Measurements from ENCODE around the gene AP1S3.
"Not testable (repeated sequence)": the region's sequence is repeated elsewhere in the genome, so short reads cannot be mapped to it uniquely, and the experiment has no call there.

AP1S3 gene

GRCh38 chr2:223797811-223798721 is 39.3 kb downstream of the AP1S3 start:
- no peak for DNase-seq

- DNase-seq: no peak
Observed at GRCh38 chr2:223797037-223797436, 40.3 kb downstream of the AP1S3 start.

GRCh38 chr2:223789423-223789822 is 48.0 kb downstream of the AP1S3 start:
- DNase-seq: no peak

GRCh38 chr2:223788826-223789225 is 48.6 kb downstream of the AP1S3 start:
- no peak for DNase-seq

- DNase-seq: not testable (repeated sequence)
Observed at GRCh38 chr2:223788106-223788505, 49.3 kb downstream of the AP1S3 start.

GRCh38 chr2:223787358-223787757 is 50.0 kb downstream of the AP1S3 start:
- no peak for DNase-seq

GRCh38 chr2:223786943-223787342 is 50.4 kb downstream of the AP1S3 start:
- DNase-seq: no peak

- no peak for DNase-seq
Observed at GRCh38 chr2:223786236-223786635, 51.1 kb downstream of the AP1S3 start.

- DNase-seq: no peak
Observed at GRCh38 chr2:223784221-223784772, 53.1 kb downstream of the AP1S3 start.

GRCh38 chr2:223782629-223783028 is 54.8 kb downstream of the AP1S3 start:
- DNase-seq: no peak

- DNase-seq: no peak
Observed at GRCh38 chr2:223781560-223781959, 55.8 kb downstream of the AP1S3 start.

- no peak for DNase-seq
Observed at GRCh38 chr2:223779877-223780276, 57.5 kb downstream of the AP1S3 start.

GRCh38 chr2:223774193-223774592 is 63.2 kb downstream of the AP1S3 start:
- DNase-seq: no peak

- no peak for DNase-seq
Observed at GRCh38 chr2:223772363-223772762, 65.0 kb downstream of the AP1S3 start.

GRCh38 chr2:223771475-223771874 is 65.9 kb downstream of the AP1S3 start:
- DNase-seq: no peak

- DNase-seq: no peak
Observed at GRCh38 chr2:223768179-223768578, 69.2 kb downstream of the AP1S3 start.

- DNase-seq: no peak
Observed at GRCh38 chr2:223767341-223767740, 70.0 kb downstream of the AP1S3 start.

GRCh38 chr2:223765221-223765785 is 72.1 kb downstream of the AP1S3 start:
- no peak for DNase-seq

GRCh38 chr2:223764796-223765195 is 72.6 kb downstream of the AP1S3 start:
- DNase-seq: no peak

GRCh38 chr2:223762853-223763252 is 74.5 kb downstream of the AP1S3 start:
- no peak for DNase-seq

GRCh38 chr2:223761746-223762145 is 75.6 kb downstream of the AP1S3 start:
- DNase-seq: not testable (repeated sequence)

- DNase-seq: no peak
Observed at GRCh38 chr2:223760838-223761502, 76.4 kb downstream of the AP1S3 start.

All from NCI-H510A (cell line).